ENCODE data around the gene KAZALD1. TPM values are rescaled to one million over a fixed set of nuclear protein-coding genes. Genes with fewer than 3 reads are reported as not detected.

KAZALD1 gene, protein sequence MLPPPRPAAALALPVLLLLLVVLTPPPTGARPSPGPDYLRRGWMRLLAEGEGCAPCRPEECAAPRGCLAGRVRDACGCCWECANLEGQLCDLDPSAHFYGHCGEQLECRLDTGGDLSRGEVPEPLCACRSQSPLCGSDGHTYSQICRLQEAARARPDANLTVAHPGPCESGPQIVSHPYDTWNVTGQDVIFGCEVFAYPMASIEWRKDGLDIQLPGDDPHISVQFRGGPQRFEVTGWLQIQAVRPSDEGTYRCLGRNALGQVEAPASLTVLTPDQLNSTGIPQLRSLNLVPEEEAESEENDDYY
- under 1 TPM; 0.45 to 0.71 TPM for total RNA-seq

DNA sequence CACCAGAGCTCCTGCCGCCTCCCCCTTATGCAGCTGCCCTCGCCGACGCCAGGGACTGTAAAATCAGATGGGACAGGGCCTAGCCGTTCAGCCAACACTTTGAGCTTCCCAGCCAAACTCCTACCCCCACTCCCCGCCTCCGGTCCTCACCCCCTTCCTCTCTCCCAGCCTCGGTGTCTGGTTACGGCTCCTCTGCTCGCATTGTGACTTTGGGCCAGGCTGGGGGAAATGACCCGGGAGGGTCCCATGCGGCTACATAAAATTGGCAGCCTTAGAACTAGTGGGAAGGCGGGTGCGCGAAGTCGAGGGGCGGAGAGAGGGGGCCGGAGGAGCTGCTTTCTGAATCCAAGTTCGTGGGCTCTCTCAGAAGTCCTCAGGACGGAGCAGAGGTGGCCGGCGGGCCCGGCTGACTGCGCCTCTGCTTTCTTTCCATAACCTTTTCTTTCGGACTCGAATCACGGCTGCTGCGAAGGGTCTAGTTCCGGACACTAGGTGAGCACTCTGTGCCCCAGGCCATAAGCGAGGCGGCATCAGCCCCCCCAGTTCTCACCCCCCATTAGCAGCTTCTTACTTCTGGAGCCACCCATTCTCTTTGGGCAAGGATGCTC is at the start of gene KAZALD1:
TSS of gene KAZALD1 (plus strand) at position 366 of the 608 bp plus-strand sequence. CDS start 604 bp downstream, outside the sequence.
- ATAC-seq (replicated peaks) = no peak
- H3K4me3 Mint-ChIP-seq = peak within 1 kb of the TSS; percentile 86

DNA sequence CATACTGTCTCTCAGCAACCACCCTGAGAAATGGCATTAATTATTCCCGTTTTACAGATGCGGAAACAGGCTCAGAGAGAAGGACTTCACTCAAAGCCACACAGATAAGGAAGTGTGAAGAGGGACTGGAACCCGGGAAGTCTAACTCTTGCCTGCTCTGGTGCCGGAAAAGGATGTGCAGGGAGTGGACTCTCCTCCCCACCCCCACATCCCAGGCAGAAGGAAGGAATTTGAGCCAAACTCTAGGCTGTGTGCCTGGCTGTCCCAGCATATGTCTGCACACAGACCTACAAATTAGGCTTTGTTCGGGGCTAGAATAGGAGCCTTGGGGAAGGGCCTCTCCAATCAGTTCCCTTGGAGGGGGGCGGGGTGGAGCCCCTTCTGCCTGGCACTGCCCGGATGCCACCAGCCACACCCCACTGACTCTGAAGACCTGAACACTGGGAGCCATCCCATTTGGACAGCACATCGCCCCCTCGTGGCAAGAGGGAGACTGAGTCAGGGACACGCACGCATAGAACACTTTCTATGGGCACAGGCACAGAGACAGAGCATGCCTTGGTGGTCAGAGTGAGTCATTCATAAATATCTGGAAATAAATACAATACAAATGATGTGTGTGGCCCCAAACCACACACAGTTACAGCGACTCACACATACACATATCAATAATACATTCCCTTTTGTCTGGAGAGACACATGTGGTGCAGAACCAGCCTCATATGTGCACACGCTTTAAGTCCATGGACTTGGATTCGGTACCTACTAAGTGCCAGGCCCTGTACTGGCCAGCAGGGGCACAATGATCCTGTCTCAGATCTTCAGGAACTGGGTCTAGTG is 49.0 kb upstream of the KAZALD1 start:
- H3K4me1 Mint-ChIP-seq = peaks cover 20% of the 10 kb centered on the region
- ATAC-seq (replicated peaks) = peak; percentile 89
- H3K27ac Mint-ChIP-seq = peak overlapping the region; percentile 49
- no peaks in the 10 kb centered on the region for H3K9me3 Mint-ChIP-seq
- peak overlapping the region; percentile 38 for H3K4me3 Mint-ChIP-seq
- H3K36me3 Mint-ChIP-seq (ENCODE audit: low read depth) = no peaks in the 10 kb centered on the region
- H3K27me3 Mint-ChIP-seq = peaks cover 20% of the 10 kb centered on the region

More for the DNA sequence above, at the start of gene KAZALD1:
- H3K36me3 Mint-ChIP-seq (ENCODE audit: low read depth) = no peaks in the 10 kb centered on the region
- no peaks in the 10 kb centered on the region for H3K9me3 Mint-ChIP-seq
- H3K4me1 Mint-ChIP-seq = peaks cover 7% of the 10 kb centered on the region
- H3K27ac Mint-ChIP-seq = peak within 1 kb of the TSS; percentile 94
- peaks cover 22% of the 10 kb centered on the region for H3K27me3 Mint-ChIP-seq

DNA sequence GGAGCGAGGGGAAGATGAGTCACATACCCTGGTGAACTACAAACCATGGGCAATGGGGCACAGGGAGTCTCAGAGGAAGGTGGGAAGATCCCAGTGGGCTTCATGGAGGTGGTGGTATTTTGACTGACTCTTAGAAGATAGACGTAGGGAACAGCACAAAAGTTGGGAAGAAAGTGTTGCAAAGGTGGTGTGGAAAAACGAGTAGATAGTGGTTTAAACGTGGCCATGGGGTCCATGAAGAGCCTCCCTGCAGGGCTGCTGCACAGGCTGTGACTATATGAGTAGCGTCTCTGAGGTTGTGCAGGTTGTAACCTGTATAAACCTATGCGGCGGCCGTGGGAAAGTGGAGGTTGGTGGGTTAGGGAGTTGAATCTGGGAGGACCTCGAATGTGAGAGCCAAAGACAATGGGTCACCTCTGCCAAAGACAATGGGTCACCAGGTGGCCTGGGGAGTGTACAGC is 48.4 kb upstream of the KAZALD1 start:
- Mint-ChIP-seq H3K9me3 (no peaks in the 10 kb centered on the region), H3K36me3 (ENCODE audit: low read depth) (no peaks in the 10 kb centered on the region), H3K4me1 (peaks cover 20% of the 10 kb centered on the region), H3K27me3 (peaks cover 22% of the 10 kb centered on the region), H3K27ac (peak overlapping the region; percentile 49), H3K4me3 (peak overlapping the region; percentile 38)
- ATAC-seq (replicated peaks) = no peak

DNA sequence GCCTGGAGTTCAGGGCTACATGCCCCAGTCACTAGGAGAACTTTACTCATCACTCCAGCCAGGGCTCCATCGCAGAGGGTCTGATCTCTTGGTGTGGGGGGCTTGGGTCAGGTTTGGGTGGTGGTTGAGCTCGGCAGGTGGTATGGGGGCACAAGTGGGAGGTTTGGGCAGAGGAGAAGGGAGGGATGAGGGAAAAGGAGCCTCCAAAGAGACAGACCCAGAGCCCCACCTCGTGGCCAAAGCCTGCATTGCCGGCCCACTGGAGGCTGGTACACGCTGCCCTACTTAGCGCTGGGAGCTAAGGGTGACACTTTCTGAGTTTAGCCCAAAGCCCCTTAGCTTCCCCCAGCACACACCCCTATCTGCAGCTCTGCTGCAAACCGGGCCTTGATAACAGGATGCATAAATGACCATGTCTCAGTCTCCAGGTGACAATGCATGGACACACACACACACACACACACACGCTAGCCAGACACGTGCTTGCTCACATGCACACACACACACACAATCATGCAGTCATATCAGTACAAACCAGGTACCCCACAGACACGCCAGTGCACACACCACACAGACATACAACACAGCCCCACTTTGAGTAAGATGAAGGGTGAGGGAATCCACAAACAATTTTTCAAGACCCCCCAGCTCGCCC is 47.4 kb upstream of the KAZALD1 start:
- Mint-ChIP-seq H3K4me3 (no peak overlapping the region), H3K9me3 (no peaks in the 10 kb centered on the region), H3K27me3 (peaks cover 25% of the 10 kb centered on the region), H3K36me3 (ENCODE audit: low read depth) (no peaks in the 10 kb centered on the region), H3K27ac (peak overlapping the region; percentile 59), H3K4me1 (peaks cover 20% of the 10 kb centered on the region)
- peak; percentile 20 for ATAC-seq (replicated peaks)

DNA sequence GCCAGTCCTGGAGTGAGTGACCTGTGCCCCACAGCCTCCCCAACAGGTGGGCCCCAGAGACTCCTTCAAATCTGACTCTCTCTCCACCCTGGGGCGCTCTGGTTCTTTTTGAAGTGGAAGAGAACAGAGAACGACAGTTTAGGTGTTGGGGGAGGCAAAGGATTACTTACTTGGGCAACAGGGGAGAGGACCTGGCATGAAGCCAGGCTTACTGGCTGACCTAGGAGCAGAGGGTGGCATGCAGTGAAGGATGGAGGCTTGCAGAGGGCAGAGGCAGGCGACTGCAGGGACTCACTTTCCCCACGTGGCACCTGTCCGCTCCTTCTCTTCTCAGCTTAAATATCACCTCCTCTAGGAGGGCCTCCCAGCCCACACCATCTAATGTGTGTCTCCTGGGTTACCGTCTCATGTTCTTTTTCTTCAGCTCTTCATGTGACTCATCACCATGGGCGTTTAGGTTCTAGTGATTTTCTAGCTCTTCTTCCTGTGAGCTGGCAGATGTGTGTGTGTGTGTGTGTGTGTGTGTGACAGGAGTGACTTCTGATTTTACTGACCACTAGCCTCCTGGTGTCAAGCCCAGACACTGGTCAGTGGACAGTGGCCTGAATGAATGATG is 46.7 kb upstream of the KAZALD1 start:
- peaks cover 28% of the 10 kb centered on the region for H3K27me3 Mint-ChIP-seq
- H3K9me3 Mint-ChIP-seq = no peaks in the 10 kb centered on the region
- peak; percentile 37 for ATAC-seq (replicated peaks)
- peaks cover 20% of the 10 kb centered on the region for H3K4me1 Mint-ChIP-seq
- H3K36me3 Mint-ChIP-seq (ENCODE audit: low read depth) = no peaks in the 10 kb centered on the region
- peak overlapping the region; percentile 32 for H3K4me3 Mint-ChIP-seq
- peak overlapping the region; percentile 26 for H3K27ac Mint-ChIP-seq

DNA sequence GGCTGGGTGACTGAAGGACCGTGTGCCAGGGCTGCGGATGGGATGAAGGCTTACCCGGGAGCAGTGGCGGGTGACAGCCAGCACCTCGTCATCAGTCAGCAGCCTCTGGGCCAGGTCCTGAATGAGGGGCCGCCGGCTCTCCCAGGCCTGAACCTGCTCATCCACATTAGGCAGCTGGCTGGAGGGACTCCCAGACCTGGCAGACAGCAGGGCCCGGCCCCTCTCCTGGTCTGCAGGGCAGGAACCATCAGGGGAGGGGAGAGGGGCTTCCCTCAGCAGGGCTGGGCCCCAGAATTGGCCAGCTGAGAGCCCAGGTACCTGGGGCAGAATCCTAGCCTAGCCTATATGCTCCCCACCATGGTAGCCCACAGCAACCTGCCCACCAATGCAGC is 46.2 kb upstream of the KAZALD1 start:
- Mint-ChIP-seq H3K4me3 (peak overlapping the region; percentile 32), H3K27me3 (peaks cover 28% of the 10 kb centered on the region), H3K4me1 (peaks cover 20% of the 10 kb centered on the region), H3K27ac (peak overlapping the region; percentile 26), H3K9me3 (no peaks in the 10 kb centered on the region), H3K36me3 (ENCODE audit: low read depth) (no peaks in the 10 kb centered on the region)
- no peak for ATAC-seq (replicated peaks)

DNA sequence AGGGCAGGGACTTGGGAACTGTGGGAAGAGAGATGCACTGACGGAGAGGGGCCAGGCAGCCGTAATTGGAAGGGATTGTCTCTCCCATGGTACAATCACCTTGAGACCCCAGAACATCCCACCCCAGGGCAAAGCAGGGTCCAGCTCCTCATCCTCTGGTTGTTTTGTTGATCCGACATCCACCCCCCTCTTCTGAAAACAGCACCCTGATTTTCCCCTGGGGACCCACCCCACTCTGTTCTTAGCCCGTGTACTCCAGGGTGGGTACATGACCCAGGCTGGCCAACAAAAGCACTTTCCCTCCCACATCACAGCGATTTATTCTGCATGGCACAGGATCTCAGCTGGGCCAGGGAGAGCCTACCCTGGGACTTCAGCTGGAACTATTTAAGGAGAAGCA is 45.0 kb upstream of the KAZALD1 start:
- ATAC-seq (replicated peaks) = no peak
- H3K9me3 Mint-ChIP-seq = no peaks in the 10 kb centered on the region
- H3K4me3 Mint-ChIP-seq = no peak overlapping the region
- peaks cover 33% of the 10 kb centered on the region for H3K27me3 Mint-ChIP-seq
- H3K27ac Mint-ChIP-seq = no peak overlapping the region
- H3K4me1 Mint-ChIP-seq = peaks cover 20% of the 10 kb centered on the region
- H3K36me3 Mint-ChIP-seq (ENCODE audit: low read depth) = no peaks in the 10 kb centered on the region

DNA sequence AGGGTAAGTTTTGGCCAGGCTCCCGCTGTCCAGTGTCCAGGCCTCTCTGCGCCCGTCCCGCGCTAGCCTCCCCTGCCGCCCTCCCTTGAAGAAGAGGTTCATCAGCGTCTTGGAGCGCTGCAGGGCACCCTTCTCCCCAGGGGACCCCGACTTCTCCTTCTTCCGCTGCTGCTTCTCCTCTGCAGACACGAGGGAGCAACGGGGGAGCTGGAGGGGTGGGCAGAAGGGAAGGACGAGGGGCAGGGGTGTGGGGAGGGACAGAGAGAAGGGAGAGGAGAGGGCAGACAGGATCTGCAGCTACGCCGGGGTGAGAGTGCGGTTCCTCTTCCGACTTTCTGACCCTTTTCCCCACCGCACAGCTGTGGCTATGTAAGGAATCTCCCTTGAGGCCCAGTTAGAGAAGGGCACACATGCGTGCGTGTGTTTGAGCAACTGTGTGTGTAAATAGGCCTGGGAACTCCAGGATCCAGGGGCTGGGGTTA is 43.6 kb upstream of the KAZALD1 start:
- Mint-ChIP-seq H3K27me3 (peaks cover 33% of the 10 kb centered on the region), H3K4me3 (no peak overlapping the region), H3K36me3 (ENCODE audit: low read depth) (no peaks in the 10 kb centered on the region), H3K4me1 (peaks cover 14% of the 10 kb centered on the region), H3K9me3 (no peaks in the 10 kb centered on the region), H3K27ac (no peak overlapping the region)
- ATAC-seq (replicated peaks) = no peak

DNA sequence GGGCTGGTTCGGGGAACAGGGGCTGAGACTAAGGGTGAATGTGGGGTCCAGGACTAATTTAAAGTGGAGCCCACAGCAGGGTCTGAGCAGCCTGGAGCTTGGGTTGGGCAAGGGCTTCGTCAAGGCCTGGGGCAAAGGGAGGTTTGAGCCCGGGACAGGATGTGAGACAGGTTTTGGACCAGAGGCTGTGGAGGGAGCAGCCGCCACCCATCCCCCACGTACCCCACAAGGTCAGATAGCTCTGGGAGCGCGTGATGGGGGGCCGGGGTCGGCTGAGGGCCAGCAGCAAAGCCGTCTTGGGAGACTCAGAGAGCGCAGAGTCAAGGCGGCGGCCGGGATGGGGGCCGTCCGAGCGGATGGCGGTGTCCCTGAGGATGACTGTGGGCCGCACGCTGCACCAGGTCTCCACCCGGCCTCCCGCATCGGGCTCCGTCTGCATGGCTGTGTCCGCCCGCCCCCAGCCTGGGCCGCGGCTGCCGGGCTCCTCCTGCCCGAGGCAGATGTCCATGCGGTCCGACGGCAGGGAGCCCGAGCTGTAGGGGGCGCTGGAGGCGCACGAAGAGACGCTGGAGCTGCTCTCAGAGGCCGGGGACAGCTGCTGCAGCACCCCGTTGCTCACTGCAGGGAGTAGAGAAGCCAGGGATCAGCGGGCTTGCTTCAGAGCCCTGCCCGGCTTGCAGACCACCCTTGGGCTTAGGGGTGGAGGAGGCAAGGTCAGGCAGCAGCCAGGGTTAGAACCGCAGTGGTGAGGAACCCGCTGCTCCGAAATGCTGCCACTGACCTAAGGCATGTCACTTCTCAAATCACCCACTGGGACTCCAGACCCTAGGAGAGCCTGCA is 43.0 kb upstream of the KAZALD1 start:
- H3K9me3 Mint-ChIP-seq = no peaks in the 10 kb centered on the region
- H3K36me3 Mint-ChIP-seq (ENCODE audit: low read depth) = no peaks in the 10 kb centered on the region
- peaks cover 10% of the 10 kb centered on the region for H3K4me1 Mint-ChIP-seq
- no peak overlapping the region for H3K4me3 Mint-ChIP-seq
- H3K27me3 Mint-ChIP-seq = peaks cover 33% of the 10 kb centered on the region
- H3K27ac Mint-ChIP-seq = no peak overlapping the region
- peak; percentile 85 for ATAC-seq (replicated peaks)

DNA sequence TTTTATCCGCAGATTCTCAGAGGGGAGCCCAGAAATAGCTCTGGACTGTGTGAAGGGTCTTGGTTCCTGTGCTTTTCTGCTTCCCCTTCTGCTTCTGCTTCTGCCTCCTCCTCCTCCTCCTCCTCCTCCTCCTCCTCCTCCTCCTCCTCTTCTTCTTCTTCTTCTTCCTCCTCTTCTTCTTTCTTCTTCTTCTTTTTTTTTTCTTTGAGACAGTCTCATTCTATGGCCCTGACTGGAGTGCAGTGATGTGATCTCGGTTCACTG is 42.4 kb upstream of the KAZALD1 start:
- peaks cover 6% of the 10 kb centered on the region for H3K4me1 Mint-ChIP-seq
- no peak overlapping the region for H3K27ac Mint-ChIP-seq
- ATAC-seq (replicated peaks) = no peak
- H3K4me3 Mint-ChIP-seq = no peak overlapping the region
- no peaks in the 10 kb centered on the region for H3K36me3 Mint-ChIP-seq (ENCODE audit: low read depth)
- no peaks in the 10 kb centered on the region for H3K9me3 Mint-ChIP-seq
- H3K27me3 Mint-ChIP-seq = peaks cover 33% of the 10 kb centered on the region

DNA sequence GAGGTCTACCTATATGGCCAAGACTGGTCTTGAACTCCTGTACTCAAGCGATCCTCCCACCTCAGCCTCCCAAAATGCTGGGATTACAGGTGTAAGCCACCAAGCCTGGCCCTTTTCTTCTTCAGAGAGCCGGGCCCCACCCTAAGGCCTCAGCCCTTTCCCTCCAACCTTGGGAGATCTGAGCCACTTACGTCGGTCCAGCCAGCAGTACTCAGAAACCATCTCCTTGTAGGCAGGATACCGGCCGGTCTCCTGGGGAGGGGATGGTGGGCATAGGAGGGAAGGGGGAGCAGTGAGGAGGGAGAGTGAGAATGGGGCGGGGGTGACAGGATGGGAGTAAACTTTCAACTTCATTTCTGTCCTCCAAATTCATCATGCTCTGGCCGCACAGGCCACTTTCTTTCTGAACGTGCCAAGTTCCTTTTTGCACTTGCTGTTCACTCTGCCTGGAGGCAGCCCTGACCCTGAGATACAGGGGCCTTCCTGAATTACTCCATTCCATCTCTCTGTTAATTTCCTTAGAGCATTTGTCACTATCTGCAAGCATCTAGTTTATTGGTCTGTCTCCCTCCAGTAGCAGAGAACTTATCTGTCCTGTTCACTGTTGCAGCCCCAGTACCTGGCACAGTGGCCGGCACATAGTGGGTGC is 41.2 kb upstream of the KAZALD1 start:
- no peak for ATAC-seq (replicated peaks)
- H3K36me3 Mint-ChIP-seq (ENCODE audit: low read depth) = no peaks in the 10 kb centered on the region

DNA sequence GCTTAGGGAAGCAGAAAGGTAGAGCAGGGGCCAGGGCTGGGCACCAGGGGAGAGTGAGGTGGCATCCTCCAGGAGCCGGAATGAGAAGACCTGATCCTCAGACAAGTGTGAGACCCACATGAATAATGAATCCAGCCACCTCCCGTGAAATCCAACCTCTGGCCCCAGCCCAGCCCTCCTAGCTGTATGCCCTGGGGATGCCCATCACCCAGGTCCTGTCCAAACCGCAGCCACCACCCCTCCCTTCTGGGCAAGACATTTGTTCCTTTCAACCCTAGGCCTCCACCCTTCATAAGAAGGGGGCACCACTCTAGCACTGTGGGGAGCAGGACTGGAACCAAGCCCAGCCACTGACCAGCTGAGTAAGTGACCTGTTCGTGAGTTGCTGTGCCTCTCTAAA is 40.5 kb upstream of the KAZALD1 start:
- Mint-ChIP-seq H3K4me1 (no peaks in the 10 kb centered on the region), H3K27me3 (peaks cover 26% of the 10 kb centered on the region), H3K27ac (no peak overlapping the region), H3K36me3 (ENCODE audit: low read depth) (no peaks in the 10 kb centered on the region), H3K9me3 (no peaks in the 10 kb centered on the region), H3K4me3 (no peak overlapping the region)
- ATAC-seq (replicated peaks) = no peak

More for the DNA sequence above, 41.2 kb upstream of the KAZALD1 start:
- no peak overlapping the region for H3K4me3 Mint-ChIP-seq
- no peaks in the 10 kb centered on the region for H3K9me3 Mint-ChIP-seq
- peaks cover 30% of the 10 kb centered on the region for H3K27me3 Mint-ChIP-seq
- no peaks in the 10 kb centered on the region for H3K4me1 Mint-ChIP-seq
- H3K27ac Mint-ChIP-seq = no peak overlapping the region

DNA sequence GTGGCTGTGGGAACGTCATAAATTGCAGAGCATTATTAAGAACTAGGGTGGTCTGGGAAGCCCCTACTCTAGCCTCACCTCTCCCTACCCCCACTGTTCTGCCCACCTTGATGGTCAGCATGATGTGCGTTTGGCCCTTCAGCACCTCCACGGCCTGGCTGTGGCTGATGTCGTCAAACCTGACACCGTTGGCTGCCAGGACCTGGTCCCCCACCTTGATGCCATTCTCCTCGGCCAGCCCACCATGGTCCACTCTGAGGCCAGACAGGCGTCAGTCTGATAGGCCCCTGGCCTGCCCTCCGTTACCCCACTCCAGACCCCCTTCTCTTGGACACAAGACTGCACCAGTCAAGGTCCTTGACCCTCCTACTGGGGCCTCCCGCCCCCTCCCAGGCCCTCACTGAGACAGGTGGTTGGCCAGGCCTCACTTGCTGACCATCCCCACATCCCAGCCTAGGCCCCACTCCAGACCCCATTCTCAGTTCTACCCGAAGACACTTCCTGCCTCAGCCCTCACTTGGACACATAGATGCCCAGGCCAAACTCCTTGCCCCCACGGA is 40.0 kb upstream of the KAZALD1 start:
- Mint-ChIP-seq H3K27ac (peak overlapping the region; percentile 73), H3K4me1 (no peaks in the 10 kb centered on the region), H3K9me3 (no peaks in the 10 kb centered on the region), H3K4me3 (no peak overlapping the region), H3K27me3 (peaks cover 22% of the 10 kb centered on the region), H3K36me3 (ENCODE audit: low read depth) (no peaks in the 10 kb centered on the region)
- ATAC-seq (replicated peaks) = no peak

All from activated T-helper 17 cell treated with anti-CD3 and anti-CD28 coated beads, Interleukin-2, amount 50 U/mL, for 72 hours (primary cell).